ENCODE data around the gene SND1. TPM values are rescaled to one million over a fixed set of nuclear protein-coding genes. Genes with fewer than 3 reads are reported as not detected.

Gene SND1
- total and polyA plus RNA-seq, 2 of the 4 experiments (the other 2 are of a cell fraction) = 154 to 294 TPM

DNA sequence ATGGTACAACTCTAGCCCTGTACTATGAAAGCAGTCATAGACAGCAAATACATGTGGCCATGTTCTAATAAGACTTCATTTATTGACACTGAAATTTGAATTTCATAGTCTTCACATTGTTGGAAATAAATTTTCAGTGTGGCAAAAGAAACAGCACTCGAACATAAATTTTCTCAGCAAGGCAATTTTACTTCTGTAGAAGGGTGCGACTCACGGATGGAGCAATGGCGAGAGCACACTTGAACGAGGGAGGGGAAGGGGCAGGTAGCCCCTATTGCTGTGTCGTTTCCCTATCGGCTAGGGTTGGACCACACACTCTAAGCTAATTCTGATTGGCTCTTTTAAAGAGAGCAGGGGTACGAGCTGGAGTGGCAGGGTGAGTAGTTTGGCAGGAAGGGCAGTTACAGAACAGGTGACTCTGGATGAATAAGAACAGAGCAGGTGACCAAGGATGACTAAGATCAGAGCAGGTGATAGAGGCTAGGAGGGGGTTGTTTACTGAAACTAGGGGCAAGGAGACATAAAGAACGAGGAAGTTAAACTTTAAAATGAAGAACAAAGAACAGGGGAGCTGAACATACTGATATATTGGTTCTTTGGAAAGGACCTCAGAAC lies 327.2 kb downstream of the SND1 start:
- Histone ChIP-seq H3K9me3 (ENCODE audit: control insufficient read depth, insufficient read depth, low read length) (peaks cover 6% of the 10 kb centered on the region), H3K4me2 (ENCODE audit: low read depth, low read length) (no peak overlapping the region), H3K27ac (ENCODE audit: insufficient read depth, low read length) (no peak overlapping the region), H3K27me3 (ENCODE audit: control insufficient read depth, insufficient read depth, low read length) (no peaks in the 10 kb centered on the region), H3K56ac (ENCODE audit: extremely low read depth, insufficient read depth, low read length) (no peak overlapping the region), H2AK9ac (replicated peaks; ENCODE audit: low read depth, low read length, poor library complexity) (no peak overlapping the region), H3K9ac (ENCODE audit: low read depth, low read length) (no peak overlapping the region), H3K4me1 (ENCODE audit: control insufficient read depth, insufficient read depth, low read length) (no peaks in the 10 kb centered on the region), H3K9me1 (ENCODE audit: insufficient read depth, low read length) (peaks cover 5% of the 10 kb centered on the region), H3K4me3 (ENCODE audit: insufficient read depth, low read depth, low read length) (no peak overlapping the region), H3K14ac (replicated peaks; ENCODE audit: low read depth, low read length) (no peak overlapping the region), H3K23ac (ENCODE audit: low read depth, low read length) (no peak overlapping the region), H2BK20ac (ENCODE audit: low read depth, low read length) (no peak overlapping the region), H3K4ac (ENCODE audit: low read depth, low read length) (no peak overlapping the region), H4K8ac (ENCODE audit: low read depth in 2 of 2, low read length in 2 of 2) (no peak overlapping the region), H2BK15ac (ENCODE audit: low read depth, low read length) (no peak overlapping the region), H4K5ac (ENCODE audit: low read depth, low read length) (no peak overlapping the region), H2AFZ (replicated peaks; ENCODE audit: low read length, poor library complexity) (no peak overlapping the region), H4K91ac (ENCODE audit: insufficient read depth, low read depth, low read length) (no peak overlapping the region), H2BK5ac (ENCODE audit: low read depth, low read length, poor library complexity, severe bottlenecking) (no peak overlapping the region), H3K18ac (ENCODE audit: low read depth, low read length) (no peak overlapping the region), H2AK5ac (ENCODE audit: low read depth, low read length) (no peak overlapping the region), H2BK120ac (ENCODE audit: low read depth, low read length) (no peak overlapping the region), H4K20me1 (ENCODE audit: insufficient read depth, low read length) (peaks cover 14% of the 10 kb centered on the region; the same call in 1 of the 2 replicates), H3K79me1 (ENCODE audit: low read depth in 1 of 2, low read length in 2 of 2) (peaks cover 20 to 58% of the 10 kb centered on the region in 2 experiments), H3K36me3 (ENCODE audit: control insufficient read depth, insufficient read depth, low read length) (peaks cover 8% of the 10 kb centered on the region)
- CTCF ChIA-PET = no interaction called here
- in situ Hi-C loops (cut with MboI; ENCODE audit: low sequenced_read_pairs) = no loop called here
- ATAC-seq (ENCODE audit: low read depth) (no peak), DNase-seq (no peak)
- dilution Hi-C loops (cut with HindIII; ENCODE audit: low sequenced_read_pairs, unreplicated experiment) = no loop called here
- intact Hi-C loops (cut with micrococcal nuclease) = no loop called here
- TF ChIP-seq MXI1 (IDR thresholded peaks at IDR 0.05; ENCODE audit: borderline replicate concordance, low read depth, low read length) = no peak
- no peak for TF ChIP-seq RFX5 (IDR thresholded peaks at IDR 0.05; ENCODE audit: low read depth, low read length)
- no peak for TF ChIP-seq MAFK (IDR thresholded peaks at IDR 0.05; ENCODE audit: low read depth, low read length)
- no peak for TF ChIP-seq CHD1 (IDR thresholded peaks at IDR 0.05; ENCODE audit: low read depth, low read length)
- TF ChIP-seq SMC3 (IDR thresholded peaks at IDR 0.05; ENCODE audit: low read depth, low read length) = no peak
- TF ChIP-seq BHLHE40 (IDR thresholded peaks at IDR 0.05; ENCODE audit: low read depth, low read length) = no peak
- no peak for TF ChIP-seq NFE2L2 (IDR thresholded peaks at IDR 0.05; ENCODE audit: low read depth, low read length)
- no peak for TF ChIP-seq FOS (IDR thresholded peaks at IDR 0.05; ENCODE audit: low read depth, low read length)
- TF ChIP-seq RAD21 (IDR thresholded peaks at IDR 0.05; ENCODE audit: low read length) = no peak
- no peak for TF ChIP-seq CEBPB (IDR thresholded peaks at IDR 0.05; ENCODE audit: low read depth, low read length)
- TF ChIP-seq, protein P1, sequence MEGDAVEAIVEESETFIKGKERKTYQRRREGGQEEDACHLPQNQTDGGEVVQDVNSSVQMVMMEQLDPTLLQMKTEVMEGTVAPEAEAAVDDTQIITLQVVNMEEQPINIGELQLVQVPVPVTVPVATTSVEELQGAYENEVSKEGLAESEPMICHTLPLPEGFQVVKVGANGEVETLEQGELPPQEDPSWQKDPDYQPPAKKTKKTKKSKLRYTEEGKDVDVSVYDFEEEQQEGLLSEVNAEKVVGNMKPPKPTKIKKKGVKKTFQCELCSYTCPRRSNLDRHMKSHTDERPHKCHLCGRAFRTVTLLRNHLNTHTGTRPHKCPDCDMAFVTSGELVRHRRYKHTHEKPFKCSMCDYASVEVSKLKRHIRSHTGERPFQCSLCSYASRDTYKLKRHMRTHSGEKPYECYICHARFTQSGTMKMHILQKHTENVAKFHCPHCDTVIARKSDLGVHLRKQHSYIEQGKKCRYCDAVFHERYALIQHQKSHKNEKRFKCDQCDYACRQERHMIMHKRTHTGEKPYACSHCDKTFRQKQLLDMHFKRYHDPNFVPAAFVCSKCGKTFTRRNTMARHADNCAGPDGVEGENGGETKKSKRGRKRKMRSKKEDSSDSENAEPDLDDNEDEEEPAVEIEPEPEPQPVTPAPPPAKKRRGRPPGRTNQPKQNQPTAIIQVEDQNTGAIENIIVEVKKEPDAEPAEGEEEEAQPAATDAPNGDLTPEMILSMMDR (conservative IDR thresholded peaks at IDR 0.05; ENCODE audit: low read depth, low read length) = no peak
- TF ChIP-seq MAZ (IDR thresholded peaks at IDR 0.05; ENCODE audit: borderline replicate concordance, low read depth, low read length) = no peak
- TF ChIP-seq POLR2A (IDR thresholded peaks at IDR 0.05; ENCODE audit: low read depth, low read length) = no peak
- TF ChIP-seq RCOR1 (IDR thresholded peaks at IDR 0.05; ENCODE audit: insufficient replicate concordance, low read length) = no peak
- TF ChIP-seq ELK1 (IDR thresholded peaks at IDR 0.05; ENCODE audit: borderline replicate concordance, low read depth, low read length) = no peak
- TF ChIP-seq USF2 (IDR thresholded peaks at IDR 0.05; ENCODE audit: low read depth, low read length) = no peak
- POLR2A ChIA-PET (ENCODE audit: unreplicated experiment) = no interaction called here
- WGBS, 2 experiments (ENCODE audit: extremely low coverage in 2 of 2, insufficient read length in 1 of 2) = 92% methylated on average over 6 of the region's 9 CpGs; no CpG with 5 or more reads in 1 of the 2 experiments
- BruUV-seq (replicated peaks) = no TSS peak
